Peyer's patch (tissue), 4 donors: ENCODE data around the gene TMEM19.

Source experiments
- POLR2A ChIP-seq, 2 donors: fragments of 450-650 bp; IDR thresholded peaks; one replicate each; pipeline ENCODE4 v1.5.1; 2017; ENCODE audit warnings: antibody characterized with exemption in 2 of 2, mild to moderate bottlenecking in 2 of 2, moderate library complexity in 2 of 2
- TF ChIP-seq, protein P1 (sequence below), 6 experiments: fragments of 450-650 bp in 4 of 6; fragments of 200-600 bp in 2 of 6; sonication (generic) in 1 of 6; IDR thresholded peaks; one replicate each; pipeline ENCODE4 v1.5.1; 2017 to 2019; ENCODE audit warnings: antibody characterized with exemption in 6 of 6, mild to moderate bottlenecking in 3 of 6, moderate library complexity in 1 of 6

- no peak for TF ChIP-seq POLR2A (IDR thresholded peaks at IDR 0.05)
- TF ChIP-seq, protein P1, sequence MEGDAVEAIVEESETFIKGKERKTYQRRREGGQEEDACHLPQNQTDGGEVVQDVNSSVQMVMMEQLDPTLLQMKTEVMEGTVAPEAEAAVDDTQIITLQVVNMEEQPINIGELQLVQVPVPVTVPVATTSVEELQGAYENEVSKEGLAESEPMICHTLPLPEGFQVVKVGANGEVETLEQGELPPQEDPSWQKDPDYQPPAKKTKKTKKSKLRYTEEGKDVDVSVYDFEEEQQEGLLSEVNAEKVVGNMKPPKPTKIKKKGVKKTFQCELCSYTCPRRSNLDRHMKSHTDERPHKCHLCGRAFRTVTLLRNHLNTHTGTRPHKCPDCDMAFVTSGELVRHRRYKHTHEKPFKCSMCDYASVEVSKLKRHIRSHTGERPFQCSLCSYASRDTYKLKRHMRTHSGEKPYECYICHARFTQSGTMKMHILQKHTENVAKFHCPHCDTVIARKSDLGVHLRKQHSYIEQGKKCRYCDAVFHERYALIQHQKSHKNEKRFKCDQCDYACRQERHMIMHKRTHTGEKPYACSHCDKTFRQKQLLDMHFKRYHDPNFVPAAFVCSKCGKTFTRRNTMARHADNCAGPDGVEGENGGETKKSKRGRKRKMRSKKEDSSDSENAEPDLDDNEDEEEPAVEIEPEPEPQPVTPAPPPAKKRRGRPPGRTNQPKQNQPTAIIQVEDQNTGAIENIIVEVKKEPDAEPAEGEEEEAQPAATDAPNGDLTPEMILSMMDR (IDR thresholded peaks at IDR 0.05): no peak
Observed at GRCh38 chr12:71655495-71655894, 30.4 kb upstream of the TMEM19 start.
